Kidney (tissue), 14 donors: ENCODE data around the gene ZDHHC11. TPM values are rescaled to one million over a fixed set of nuclear protein-coding genes. Genes with fewer than 3 reads are reported as not detected.

ENCODE experiments used
- DNase-seq, 5 donors: peaks; one replicate each; pipeline ENCODE4 v3.0.0-alpha.2; 2013 to 2020
- FAIRE-seq: peaks from 2 replicates; lab custom pipeline; 2012; peaks lifted over from hg19 to GRCh38; lab: Jason Lieb, UNC
- H3K27ac ChIP-seq, 2 donors: one replicate each; pipeline ENCODE4 v1.7.0; 2013; ENCODE audit warnings: low read depth in 2 of 2, low read length in 2 of 2, inconsistent platforms in 1 of 2
- H3K27me3 ChIP-seq: one replicate; pipeline ENCODE4 v1.7.1; 2013; ENCODE audit warnings: low read length, inconsistent platforms; ENCODE audit not compliant: control insufficient read depth, insufficient read depth
- H3K36me3 ChIP-seq, 3 donors: one replicate each; pipeline versions ENCODE4 v1.7.0 to v1.7.1; 2013; ENCODE audit warnings: low read length in 3 of 3, control low read depth in 1 of 3, inconsistent platforms in 1 of 3; ENCODE audit not compliant: insufficient read depth in 3 of 3, control insufficient read depth in 2 of 3
- H3K4me1 ChIP-seq, 3 donors: one replicate each; pipeline versions ENCODE4 v1.7.0 to v1.7.1; 2013; ENCODE audit warnings: low read length in 3 of 3, inconsistent platforms in 1 of 3, low read depth in 1 of 3; ENCODE audit not compliant: control insufficient read depth in 2 of 3, insufficient read depth in 2 of 3
- H3K4me3 ChIP-seq, 3 donors: one replicate each; pipeline versions ENCODE4 v1.7.0 to v1.8.1; 2013; ENCODE audit warnings: low read length in 3 of 3, control low read depth in 1 of 3, inconsistent platforms in 1 of 3
- H3K9ac ChIP-seq, 3 donors: one replicate each; pipeline versions ENCODE4 v1.7.0 to v1.7.1; 2013; ENCODE audit warnings: low read length in 3 of 3, control low read depth in 1 of 3, inconsistent platforms in 1 of 3
- H3K9me3 ChIP-seq, 3 donors: one replicate each; pipeline versions ENCODE4 v1.7.0 to v1.7.1; 2013; ENCODE audit warnings: low read length in 3 of 3, control low read depth in 1 of 3, inconsistent platforms in 1 of 3; ENCODE audit not compliant: control insufficient read depth in 2 of 3, insufficient read depth in 1 of 3
- CTCF ChIP-seq: IDR thresholded peaks from 3 replicates; pipeline ENCODE4 v1.5.1; 2012; ENCODE audit warnings: mild to moderate bottlenecking, moderate library complexity, borderline replicate concordance; ENCODE audit not compliant: insufficient read depth; ENCODE audit errors: extremely low read depth
- intact Hi-C: fragments of 100-400 bp; cut with DNase I; formaldehyde crosslinking; loops from one replicate; pipeline ENCODE4 v1.11.1; 2022
- polyA plus RNA-seq: library from polyadenylated mRNA; stranded (reverse); fragments of 350-450 nt; fragmentation: Illumina TruSeq; extraction: RNeasy Lipid Tissue Mini Kit (QIAGEN cat#74804); gene quantifications from one replicate; pipeline ENCODE4 v1.2.3, GENCODE V29; 2014; ENCODE audit warnings: low read depth, low replicate concordance; ENCODE audit not compliant: insufficient read depth
- total RNA-seq: library from RNA; stranded (reverse); fragmentation: NEBNext Ultra II Directional; extraction: Animal tissue kit (Norgen Biotek cat#: 25700); gene quantifications from one replicate; pipeline ENCODE4 v1.2.1, GENCODE V29; 2021
- donor health status: control.
- donor health status: control.
- donor health status: control.
- donor health status: control.
- donor health status: control.
- donor health status: DM: yes; HTN: yes; CAD: no.
- donor health status: Normal renal cell carcinoma (clear cell type).

Gene ZDHHC11
- total and polyA plus RNA-seq, 2 donors from 2014 or later = 1.6 to 10.1 TPM

DNA sequence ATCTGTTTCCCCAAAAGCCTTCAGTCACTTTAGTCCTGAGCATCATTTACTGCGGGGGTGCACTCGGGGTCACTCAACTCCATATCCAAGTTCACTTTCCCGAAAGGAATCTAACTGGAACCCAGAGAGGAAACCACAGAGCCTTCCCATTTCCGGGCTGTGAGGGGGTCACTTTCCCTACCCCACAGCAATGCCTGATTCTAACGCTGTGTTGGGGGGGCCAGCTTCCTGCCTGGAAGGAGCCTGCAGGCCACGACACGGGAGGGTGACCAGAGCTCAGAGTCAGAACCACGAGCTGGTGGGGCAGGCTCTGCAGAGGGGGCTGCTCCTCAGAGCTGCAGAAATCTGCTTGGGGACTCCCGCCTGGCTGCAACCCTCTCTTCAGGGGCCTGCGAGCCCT is 21.5 kb upstream of the ZDHHC11 start:
- FAIRE-seq (no peak), DNase-seq (no peak)

GRCh38 chr5:871596-872298 is 21.0 kb upstream of the ZDHHC11 start:
- Histone ChIP-seq H3K4me3 (no peak overlapping the region), H3K27me3 (no peaks in the 10 kb centered on the region), H3K4me1 (peaks cover 0 to 8% (median 4%) of the 10 kb centered on the region in 3 donors), H3K36me3 (peaks cover 9 to 49% (median 38%) of the 10 kb centered on the region in 3 donors), H3K27ac (no peak overlapping the region), H3K9ac (no peak overlapping the region), H3K9me3 (no peaks in the 10 kb centered on the region)
- TF ChIP-seq CTCF = no peak
- DNase-seq = no peak
- FAIRE-seq = no peak
- intact Hi-C loops = no loop called here

More for the DNA sequence above, 21.5 kb upstream of the ZDHHC11 start:
- no peaks in the 10 kb centered on the region for H3K9me3 ChIP-seq
- H3K4me1 ChIP-seq = peaks cover 0 to 3% (median 0%) of the 10 kb centered on the region in 3 donors
- intact Hi-C loops = no loop called here
- H3K4me3 ChIP-seq = no peak overlapping the region
- H3K36me3 ChIP-seq = peaks cover 9 to 50% (median 37%) of the 10 kb centered on the region in 3 donors
- no peak for TF ChIP-seq CTCF
- no peak overlapping the region for H3K27ac ChIP-seq
- no peak overlapping the region for H3K9ac ChIP-seq
- no peaks in the 10 kb centered on the region for H3K27me3 ChIP-seq

GRCh38 chr5:870956-871355 is 20.2 kb upstream of the ZDHHC11 start:
- DNase-seq (peak in 1 of 5 donors; percentile 35), FAIRE-seq (no peak)
- Histone ChIP-seq H3K36me3 (peaks cover 9 to 51% (median 36%) of the 10 kb centered on the region in 3 donors), H3K27me3 (no peaks in the 10 kb centered on the region), H3K4me1 (peaks cover 0 to 12% (median 4%) of the 10 kb centered on the region in 3 donors), H3K27ac (no peak overlapping the region), H3K4me3 (no peak overlapping the region), H3K9ac (no peak overlapping the region), H3K9me3 (no peaks in the 10 kb centered on the region)
- TF ChIP-seq CTCF = no peak
- intact Hi-C loops = no loop called here
